Thyroid gland (tissue), 4 donors: ENCODE data around the gene PBX1. TPM values are rescaled to one million over a fixed set of nuclear protein-coding genes. Genes with fewer than 3 reads are reported as not detected.
"Not testable (repeated sequence)": the region's sequence is repeated elsewhere in the genome, so short reads cannot be mapped to it uniquely, and the experiment has no call there.

ENCODE experiments used
- DNase-seq, 2 donors: peaks; one replicate each; pipeline ENCODE4 v3.0.0-alpha.2; 2019
- H3K27ac ChIP-seq, 3 donors: fragments of 200-600 bp; sonication (generic); 1 replicate in 2 of 3; 2 replicates in 1 of 3; pipeline ENCODE4 v1.5.1; 2016 to 2019; ENCODE audit warnings: mild to moderate bottlenecking in 1 of 3, moderate library complexity in 1 of 3
- H3K27me3 ChIP-seq: fragments of 200-600 bp; sonication (generic); one replicate; pipeline ENCODE4 v1.5.1; 2019
- H3K36me3 ChIP-seq, 2 donors: fragments of 200-600 bp; sonication (generic); one replicate each; pipeline ENCODE4 v1.5.1; 2016 to 2019
- H3K4me1 ChIP-seq, 2 donors: fragments of 200-600 bp; sonication (generic); one replicate each; pipeline ENCODE4 v1.5.1; 2017 to 2019
- H3K4me3 ChIP-seq, 3 donors: fragments of 200-600 bp; sonication (generic); replicated peaks in 1 of 3; 1 replicate in 2 of 3; 2 replicates in 1 of 3; pipeline ENCODE4 v1.5.1; 2016; ENCODE audit warnings: mild to moderate bottlenecking in 1 of 3
- H3K9me3 ChIP-seq: fragments of 200-600 bp; sonication (generic); one replicate; pipeline ENCODE4 v1.5.1; 2017
- POLR2A ChIP-seq, 2 donors: fragments of 450-650 bp; IDR thresholded peaks; one replicate each; pipeline ENCODE4 v1.6.1; 2017; ENCODE audit warnings: antibody characterized with exemption in 2 of 2, mild to moderate bottlenecking in 2 of 2, moderate library complexity in 1 of 2
- WGBS, 2 donors: methylation state at CpG; one replicate each; pipeline ENCODE4 v1.1.5; 2017; 5-methylcytosine and 5-hydroxymethylcytosine counted together
- intact Hi-C: fragments of 100-400 bp; cut with DNase I; formaldehyde crosslinking; loops from one replicate; pipeline ENCODE4 v1.15.1; 2023
- total RNA-seq, 4 donors: library from RNA; depleted of rRNA; stranded (reverse); fragments of >200 nt; gene quantifications; one replicate each; pipeline ENCODE4 v1.2.3, GENCODE V29; 2016
- TF ChIP-seq, protein P1 (sequence below), 6 experiments: fragments of 200-600 bp in 3 of 6; fragments of 450-650 bp in 3 of 6; sonication (generic) in 3 of 6; IDR thresholded peaks; one replicate each; pipeline ENCODE4 v1.5.1; 2016 to 2019; ENCODE audit warnings: antibody characterized with exemption in 6 of 6, mild to moderate bottlenecking in 2 of 6, inconsistent platforms in 1 of 6, moderate library complexity in 1 of 6

Gene PBX1
- total RNA-seq, 4 donors from 2014 or later, result 79.0 to 159 (median 102) TPM

- DNase-seq, result no peak
- Histone ChIP-seq H3K4me1 (no peaks in the 10 kb centered on the region), H3K36me3 (no peaks in the 10 kb centered on the region), H3K27ac (no peak overlapping the region), H3K4me3 (no peak overlapping the region), H3K9me3 (no peaks in the 10 kb centered on the region), H3K27me3 (no peaks in the 10 kb centered on the region)
- TF ChIP-seq, protein P1, sequence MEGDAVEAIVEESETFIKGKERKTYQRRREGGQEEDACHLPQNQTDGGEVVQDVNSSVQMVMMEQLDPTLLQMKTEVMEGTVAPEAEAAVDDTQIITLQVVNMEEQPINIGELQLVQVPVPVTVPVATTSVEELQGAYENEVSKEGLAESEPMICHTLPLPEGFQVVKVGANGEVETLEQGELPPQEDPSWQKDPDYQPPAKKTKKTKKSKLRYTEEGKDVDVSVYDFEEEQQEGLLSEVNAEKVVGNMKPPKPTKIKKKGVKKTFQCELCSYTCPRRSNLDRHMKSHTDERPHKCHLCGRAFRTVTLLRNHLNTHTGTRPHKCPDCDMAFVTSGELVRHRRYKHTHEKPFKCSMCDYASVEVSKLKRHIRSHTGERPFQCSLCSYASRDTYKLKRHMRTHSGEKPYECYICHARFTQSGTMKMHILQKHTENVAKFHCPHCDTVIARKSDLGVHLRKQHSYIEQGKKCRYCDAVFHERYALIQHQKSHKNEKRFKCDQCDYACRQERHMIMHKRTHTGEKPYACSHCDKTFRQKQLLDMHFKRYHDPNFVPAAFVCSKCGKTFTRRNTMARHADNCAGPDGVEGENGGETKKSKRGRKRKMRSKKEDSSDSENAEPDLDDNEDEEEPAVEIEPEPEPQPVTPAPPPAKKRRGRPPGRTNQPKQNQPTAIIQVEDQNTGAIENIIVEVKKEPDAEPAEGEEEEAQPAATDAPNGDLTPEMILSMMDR (IDR thresholded peaks at IDR 0.05), result no peak
- no peak for TF ChIP-seq POLR2A (IDR thresholded peaks at IDR 0.05)
- 89 to 95% methylated on average over 5 of the region's 5 CpGs for WGBS, 2 donors
- intact Hi-C loops, result no loop called here
Measured at GRCh38 chr1:164534863-164535610, 23.9 kb upstream of the PBX1 start.

DNA sequence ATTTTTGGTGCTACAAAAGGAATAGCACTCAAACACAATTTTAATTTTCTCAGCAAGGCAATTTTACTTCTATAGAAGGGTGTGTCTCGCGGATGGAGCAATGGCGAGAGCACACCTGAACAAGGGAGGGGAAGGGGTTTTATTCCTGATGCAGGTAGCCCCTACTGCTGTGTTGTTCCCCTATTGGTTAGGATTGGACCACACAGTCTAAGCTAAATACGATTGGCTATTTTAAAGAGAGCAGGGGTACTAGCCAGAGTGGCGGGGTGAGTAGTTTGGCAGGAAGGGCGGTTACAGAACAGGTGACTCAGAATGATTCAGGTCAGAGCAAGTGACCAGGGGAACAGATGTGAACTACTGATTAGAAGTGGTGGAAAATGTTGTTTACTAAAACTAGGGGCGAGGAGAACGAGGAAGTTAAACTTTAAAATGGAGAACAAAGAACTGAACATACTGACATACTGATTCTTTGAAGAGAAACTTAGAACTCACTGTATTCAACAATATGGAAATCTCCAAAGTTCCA is 6.5 kb upstream of the PBX1 start:
- intact Hi-C loops, result loop anchor here (10.0 kb wide), 1 partner anchor 232 kb away; no protein-coding TSS in a partner anchor

DNA sequence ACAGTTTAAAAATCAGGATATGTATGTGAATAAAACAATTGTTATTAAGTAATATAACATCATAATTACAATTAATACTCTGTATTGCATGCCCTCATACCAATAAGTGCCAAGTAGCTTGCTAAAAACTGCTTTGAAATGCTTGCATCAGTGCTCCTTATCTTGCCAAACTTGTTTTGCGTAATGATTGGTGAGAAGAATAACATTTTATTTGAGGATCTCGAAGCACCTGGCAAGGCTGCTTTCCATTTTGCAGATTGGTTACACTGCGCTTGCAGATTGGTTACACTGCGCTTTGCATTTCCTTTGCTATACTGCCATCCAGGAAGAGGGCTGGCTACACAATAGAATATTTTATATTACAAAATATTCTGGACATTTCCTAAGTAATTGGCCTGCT is 1.7 kb upstream of the PBX1 start:
- DNase-seq, result peak; percentile 37 to 41
- 49 to 56% methylated on average over 4 of the region's 4 CpGs for WGBS, 2 donors
- intact Hi-C loops, result loop anchor here (10.0 kb wide), 1 partner anchor 228 kb away; no protein-coding TSS in a partner anchor

More for the DNA sequence above, 6.5 kb upstream of the PBX1 start:
- not testable (repeated sequence) for H3K4me1 ChIP-seq, H3K9me3 ChIP-seq, H3K27me3 ChIP-seq, DNase-seq, H3K4me3 ChIP-seq, H3K36me3 ChIP-seq, H3K27ac ChIP-seq
- WGBS, 2 donors, result 96 to 97% methylated on average over 8 of the region's 8 CpGs

DNA sequence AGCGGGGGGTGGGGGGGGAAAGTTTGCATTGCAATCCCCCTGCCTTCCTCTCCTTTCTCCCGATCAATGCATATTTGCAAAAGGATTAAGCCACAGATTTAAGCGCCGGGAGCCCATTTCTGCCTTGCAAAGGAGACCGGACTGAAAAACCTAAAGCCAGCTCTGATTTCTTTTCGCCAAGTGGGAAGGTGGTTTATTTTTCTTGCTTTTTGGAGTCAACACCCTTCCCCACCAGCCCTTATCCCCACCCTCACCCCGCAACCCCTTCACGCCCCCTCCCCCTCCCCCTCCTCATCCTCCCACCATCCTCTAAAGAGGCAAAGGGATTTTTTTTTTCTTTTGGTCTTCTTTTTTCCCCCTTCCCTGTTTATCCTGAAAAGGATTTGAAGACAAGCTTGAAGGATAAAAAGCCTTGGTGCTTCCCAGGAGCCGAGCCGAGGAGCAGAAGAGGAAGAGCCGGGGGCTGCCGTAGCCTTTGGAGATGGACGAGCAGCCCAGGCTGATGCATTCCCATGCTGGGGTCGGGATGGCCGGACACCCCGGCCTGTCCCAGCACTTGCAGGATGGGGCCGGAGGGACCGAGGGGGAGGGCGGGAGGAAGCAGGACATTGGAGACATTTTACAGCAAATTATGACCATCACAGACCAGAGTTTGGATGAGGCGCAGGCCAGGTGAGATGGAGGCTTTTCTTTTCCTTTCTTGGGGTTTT is 513 bp downstream of the PBX1 start:
- H3K27me3 ChIP-seq, result no peaks in the 10 kb centered on the region
- peak overlapping the region; percentile 79 to 94 (median 89) for H3K27ac ChIP-seq
- DNase-seq, result peak; percentile 34 to 37
- intact Hi-C loops, result loop anchor here (10.0 kb wide), 1 partner anchor 225 kb away; no protein-coding TSS in a partner anchor
- no peak for TF ChIP-seq POLR2A (IDR thresholded peaks at IDR 0.05)
- TF ChIP-seq, protein P1 (IDR thresholded peaks at IDR 0.05), result no peak
- H3K9me3 ChIP-seq, result no peaks in the 10 kb centered on the region
- H3K4me3 ChIP-seq, result peak overlapping the region; percentile 32 to 85 (median 70)
- 0% methylated on average over 20 of the region's 20 CpGs for WGBS, 2 donors
- peaks cover 7 to 13% of the 10 kb centered on the region in 2 donors for H3K4me1 ChIP-seq
- H3K36me3 ChIP-seq, result no peaks in the 10 kb centered on the region

More for the DNA sequence above, 1.7 kb upstream of the PBX1 start:
- Histone ChIP-seq H3K36me3 (no peaks in the 10 kb centered on the region), H3K9me3 (no peaks in the 10 kb centered on the region), H3K4me1 (peaks cover 7 to 13% of the 10 kb centered on the region in 2 donors), H3K27ac (peak overlapping the region; percentile 23 to 74 (median 53)), H3K4me3 (no peak overlapping the region), H3K27me3 (no peaks in the 10 kb centered on the region)
- TF ChIP-seq, protein P1 (IDR thresholded peaks at IDR 0.05), result no peak
- peak in 1 of 2 donors; percentile 51 for TF ChIP-seq POLR2A (IDR thresholded peaks at IDR 0.05)

DNA sequence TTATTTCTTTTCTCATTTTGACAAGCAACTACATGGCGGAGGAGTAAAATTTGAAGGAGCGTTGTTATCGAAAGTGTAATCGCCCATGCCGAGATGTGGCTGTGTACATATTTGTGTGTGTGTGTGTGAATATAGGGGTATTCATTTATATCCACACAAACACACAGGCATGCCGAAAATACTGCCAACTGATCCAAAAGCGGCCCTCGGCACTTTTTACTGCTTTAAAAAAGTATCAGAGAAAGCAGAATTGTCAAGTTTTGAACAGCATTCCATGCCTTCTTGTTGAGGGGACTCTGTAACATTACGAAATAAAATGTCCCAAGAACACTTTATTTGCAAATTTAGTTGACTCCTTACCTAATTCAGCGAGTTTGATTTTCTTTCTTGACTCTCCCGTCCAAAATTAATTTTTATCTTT is 1.1 kb downstream of the PBX1 start:
- peak in 1 of 2 donors; percentile 14 for DNase-seq
- H3K27me3 ChIP-seq, result no peaks in the 10 kb centered on the region
- peak overlapping the region; percentile 79 to 94 (median 89) for H3K27ac ChIP-seq
- intact Hi-C loops, result no loop called here
- H3K4me3 ChIP-seq, result peak overlapping the region; percentile 32 to 85 (median 70)
- 1 to 2% methylated on average over 11 of the region's 11 CpGs for WGBS, 2 donors
- H3K4me1 ChIP-seq, result peaks cover 7 to 13% of the 10 kb centered on the region in 2 donors
- no peaks in the 10 kb centered on the region for H3K36me3 ChIP-seq
- no peaks in the 10 kb centered on the region for H3K9me3 ChIP-seq
- TF ChIP-seq, protein P1 (IDR thresholded peaks at IDR 0.05), result no peak
- TF ChIP-seq POLR2A (IDR thresholded peaks at IDR 0.05), result no peak
